ENCODE data around the gene C14orf180. TPM values are rescaled to one million over a fixed set of nuclear protein-coding genes. Genes with fewer than 3 reads are reported as not detected.

Gene C14orf180
- total RNA-seq, 1 donor: not detected

DNA sequence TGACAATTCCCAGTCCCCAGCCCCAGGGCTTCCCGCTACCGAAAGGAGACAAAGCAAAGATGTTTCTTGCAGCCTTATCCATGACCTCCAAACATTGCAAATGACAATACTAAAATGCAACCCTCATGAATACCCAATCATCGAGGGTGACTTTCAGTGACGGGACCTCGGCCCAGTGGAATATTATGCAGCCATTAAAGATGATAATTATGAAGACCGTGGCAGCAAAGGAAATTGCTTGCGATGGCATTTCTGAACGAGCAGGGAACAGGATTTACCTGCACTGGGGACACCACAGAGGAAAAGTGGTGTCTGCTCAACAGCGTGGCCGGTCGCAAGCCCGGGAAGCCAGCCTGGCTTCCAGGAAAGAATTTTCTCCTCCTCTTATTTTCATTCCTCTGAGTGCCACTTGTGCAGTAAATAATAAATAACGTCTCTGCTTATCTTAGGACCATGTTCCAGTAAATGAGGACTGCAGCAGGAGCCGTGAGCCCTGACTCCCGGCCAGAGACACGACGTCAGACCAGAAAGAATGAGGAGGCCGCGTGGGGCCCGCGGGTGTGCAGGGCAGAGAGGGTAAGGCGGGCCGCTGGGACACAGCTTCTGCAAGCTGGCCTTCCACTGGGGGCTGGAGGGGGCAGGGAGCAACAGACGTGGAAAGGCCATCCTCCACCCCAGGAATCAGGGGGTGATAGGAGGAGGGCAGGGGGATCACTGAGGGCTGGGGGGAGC, 6.6 kb downstream of the C14orf180 start:
- TF ChIP-seq, protein P1, sequence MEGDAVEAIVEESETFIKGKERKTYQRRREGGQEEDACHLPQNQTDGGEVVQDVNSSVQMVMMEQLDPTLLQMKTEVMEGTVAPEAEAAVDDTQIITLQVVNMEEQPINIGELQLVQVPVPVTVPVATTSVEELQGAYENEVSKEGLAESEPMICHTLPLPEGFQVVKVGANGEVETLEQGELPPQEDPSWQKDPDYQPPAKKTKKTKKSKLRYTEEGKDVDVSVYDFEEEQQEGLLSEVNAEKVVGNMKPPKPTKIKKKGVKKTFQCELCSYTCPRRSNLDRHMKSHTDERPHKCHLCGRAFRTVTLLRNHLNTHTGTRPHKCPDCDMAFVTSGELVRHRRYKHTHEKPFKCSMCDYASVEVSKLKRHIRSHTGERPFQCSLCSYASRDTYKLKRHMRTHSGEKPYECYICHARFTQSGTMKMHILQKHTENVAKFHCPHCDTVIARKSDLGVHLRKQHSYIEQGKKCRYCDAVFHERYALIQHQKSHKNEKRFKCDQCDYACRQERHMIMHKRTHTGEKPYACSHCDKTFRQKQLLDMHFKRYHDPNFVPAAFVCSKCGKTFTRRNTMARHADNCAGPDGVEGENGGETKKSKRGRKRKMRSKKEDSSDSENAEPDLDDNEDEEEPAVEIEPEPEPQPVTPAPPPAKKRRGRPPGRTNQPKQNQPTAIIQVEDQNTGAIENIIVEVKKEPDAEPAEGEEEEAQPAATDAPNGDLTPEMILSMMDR (IDR thresholded peaks at IDR 0.05; ENCODE audit: insufficient read depth, low read length): no peak
- no peak overlapping the region for H3K4me3 ChIP-seq (ENCODE audit: low read depth, low read length)
- no peak for DNase-seq (ENCODE audit: low read depth)

DNA sequence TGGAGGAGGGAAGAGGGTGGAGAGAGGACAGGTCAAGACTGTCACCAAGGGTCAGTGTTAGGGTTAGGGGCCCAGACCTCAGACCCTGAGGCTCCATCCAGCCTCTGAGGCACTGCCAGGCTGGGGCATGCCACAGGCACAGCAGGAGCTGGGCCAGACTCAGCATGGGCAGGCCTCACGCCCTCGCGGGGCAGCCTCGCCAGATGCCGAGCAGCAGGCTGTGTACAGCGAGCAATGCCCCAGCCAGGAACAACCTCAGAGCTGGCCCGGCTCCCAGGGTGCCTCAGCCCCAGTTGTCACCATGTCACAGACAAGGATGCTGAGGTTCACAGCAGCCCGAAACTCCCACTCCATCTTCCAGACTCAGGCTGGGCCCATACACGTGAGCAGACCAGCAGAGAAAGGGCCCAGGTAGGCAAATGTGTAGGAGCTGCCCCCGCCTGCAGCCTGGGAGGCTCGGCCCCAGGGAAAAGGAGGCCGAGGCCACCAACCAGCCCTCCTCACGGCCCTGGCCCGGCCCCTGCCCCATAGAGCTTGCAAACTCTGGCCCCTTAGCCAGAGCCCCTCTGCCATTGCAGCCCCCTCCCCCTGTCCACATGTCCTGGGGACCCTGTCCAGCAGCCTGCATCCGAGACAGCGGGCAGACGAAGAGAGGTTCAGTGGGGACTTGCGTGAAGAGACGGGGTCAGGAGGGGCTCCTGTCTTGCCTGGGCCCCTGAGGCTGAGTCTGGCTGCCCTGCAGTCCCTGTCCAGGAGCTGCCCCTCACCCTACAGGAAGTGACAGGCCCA, 7.5 kb downstream of the C14orf180 start:
- no peak for DNase-seq (ENCODE audit: low read depth)
- TF ChIP-seq, protein P1 (IDR thresholded peaks at IDR 0.05; ENCODE audit: insufficient read depth, low read length): no peak
- no peak overlapping the region for H3K4me3 ChIP-seq (ENCODE audit: low read depth, low read length)

DNA sequence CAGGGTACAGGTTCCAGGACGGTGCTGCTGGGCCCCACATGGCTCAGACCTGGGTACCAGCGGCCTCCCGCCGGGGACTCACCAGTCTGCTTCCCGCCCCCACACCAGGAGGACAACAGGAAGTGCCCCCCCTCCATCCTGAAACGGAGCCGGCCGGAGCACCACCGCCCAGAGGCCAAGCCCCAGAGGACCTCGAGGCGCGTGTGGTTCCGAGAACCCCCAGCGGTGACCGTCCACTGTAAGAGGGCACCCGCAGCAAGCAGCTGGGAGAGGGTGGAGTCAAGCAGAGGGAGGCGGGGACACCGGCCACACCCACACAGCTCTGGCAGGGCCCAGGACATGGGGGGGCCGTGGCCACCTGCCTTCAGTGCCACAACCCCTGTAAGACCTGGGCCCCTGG, 8.1 kb downstream of the C14orf180 start:
- DNase-seq (ENCODE audit: low read depth): no peak
- TF ChIP-seq, protein P1 (IDR thresholded peaks at IDR 0.05; ENCODE audit: insufficient read depth, low read length): no peak
- H3K4me3 ChIP-seq (ENCODE audit: low read depth, low read length): no peak overlapping the region

DNA sequence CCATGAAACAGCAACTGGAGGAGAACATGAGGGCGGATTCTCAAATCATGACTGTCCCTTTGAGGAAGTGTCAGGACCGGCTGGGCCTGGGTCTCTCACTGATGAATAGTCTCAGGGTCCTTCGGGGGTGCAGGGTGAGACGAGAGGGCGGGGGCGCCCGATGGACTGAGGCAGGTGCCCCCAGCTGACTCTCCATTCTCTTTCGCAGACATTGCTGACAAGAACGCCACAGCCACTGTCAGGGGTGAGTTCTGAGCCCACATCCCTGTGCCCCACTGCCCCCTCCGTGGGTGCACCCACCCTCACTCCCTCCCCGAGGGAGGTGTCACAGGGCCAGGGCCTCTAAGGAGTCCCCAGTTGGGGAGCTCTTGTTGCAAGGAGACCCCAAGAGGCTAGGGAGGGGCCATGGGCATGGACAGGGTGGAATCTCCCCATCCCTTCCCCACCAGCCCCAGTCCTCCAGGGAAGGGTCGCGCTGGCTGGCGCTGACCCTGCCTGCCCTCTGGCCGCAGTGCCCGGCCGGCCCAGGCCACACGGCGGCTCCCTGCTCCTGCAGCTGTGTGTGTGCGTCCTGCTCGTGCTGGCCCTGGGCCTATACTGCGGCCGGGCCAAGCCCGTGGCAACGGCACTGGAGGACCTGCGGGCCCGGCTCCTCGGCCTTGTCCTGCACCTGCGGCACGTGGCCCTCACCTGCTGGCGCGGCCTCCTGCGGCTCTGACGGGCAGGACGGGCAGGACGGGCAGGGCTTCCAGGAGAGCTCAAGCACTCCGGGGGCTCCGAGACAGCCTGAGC, 8.7 kb downstream of the C14orf180 start:
- no peak for DNase-seq (ENCODE audit: low read depth)
- no peak overlapping the region for H3K4me3 ChIP-seq (ENCODE audit: low read depth, low read length)
- TF ChIP-seq, protein P1 (IDR thresholded peaks at IDR 0.05; ENCODE audit: insufficient read depth, low read length): no peak

DNA sequence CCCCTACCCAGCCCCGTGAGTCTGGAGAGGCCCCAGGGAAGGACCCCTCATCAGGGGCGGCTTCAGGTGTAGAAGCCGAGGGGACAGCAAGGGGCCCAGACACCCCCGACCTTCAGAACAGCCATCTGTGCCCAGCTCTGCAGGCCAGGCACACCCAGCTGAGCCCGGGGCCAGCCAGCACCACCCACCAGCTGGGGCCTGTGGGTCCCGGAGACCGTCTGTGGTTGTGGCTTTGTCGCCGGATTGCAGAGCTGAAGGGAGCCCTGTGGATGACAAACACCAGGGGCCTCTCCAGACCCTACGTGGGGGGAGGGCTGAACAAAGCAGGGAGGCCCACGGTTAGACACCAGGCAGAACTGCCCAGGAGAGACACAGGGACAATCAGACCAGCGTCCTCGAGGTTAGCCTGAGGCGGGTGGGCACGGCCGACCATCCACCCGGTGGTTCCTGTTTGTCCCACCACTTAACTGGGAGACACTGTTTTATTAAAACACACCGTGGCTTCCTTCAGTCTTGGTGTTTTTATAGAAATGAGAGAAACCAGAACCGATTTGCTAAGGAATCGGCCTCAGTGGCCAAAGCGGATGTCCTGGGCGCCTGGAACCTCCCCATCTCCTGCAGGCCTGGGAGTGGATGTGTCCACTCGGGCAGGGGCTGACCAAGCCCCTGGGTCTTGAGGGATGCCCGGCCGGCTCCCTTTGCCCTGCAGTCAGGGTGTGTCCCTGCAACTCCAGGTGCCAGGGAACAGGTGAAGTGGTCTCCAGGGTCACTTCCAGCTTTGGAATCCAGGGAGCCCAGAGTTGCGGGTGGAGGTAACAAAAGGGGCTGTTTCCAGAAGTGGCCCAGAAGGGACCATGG, 10.0 kb downstream of the C14orf180 start:
- TF ChIP-seq, protein P1 (IDR thresholded peaks at IDR 0.05; ENCODE audit: insufficient read depth, low read length): no peak
- DNase-seq (ENCODE audit: low read depth): no peak
- no peak overlapping the region for H3K4me3 ChIP-seq (ENCODE audit: low read depth, low read length)
